Activated CD4-positive, CD25-positive, alpha-beta regulatory T cell (primary cell): Measurements from ENCODE around the gene REPIN1.
A peak's percentile ranks its signal among the peaks of the same experiment; 100 is the strongest.

Experiments used
- DNase-seq, 4 experiments: peaks; one replicate each; lab custom pipeline; 2025; lab: John Stamatoyannopoulos, UW

The REPIN1 gene

DNA sequence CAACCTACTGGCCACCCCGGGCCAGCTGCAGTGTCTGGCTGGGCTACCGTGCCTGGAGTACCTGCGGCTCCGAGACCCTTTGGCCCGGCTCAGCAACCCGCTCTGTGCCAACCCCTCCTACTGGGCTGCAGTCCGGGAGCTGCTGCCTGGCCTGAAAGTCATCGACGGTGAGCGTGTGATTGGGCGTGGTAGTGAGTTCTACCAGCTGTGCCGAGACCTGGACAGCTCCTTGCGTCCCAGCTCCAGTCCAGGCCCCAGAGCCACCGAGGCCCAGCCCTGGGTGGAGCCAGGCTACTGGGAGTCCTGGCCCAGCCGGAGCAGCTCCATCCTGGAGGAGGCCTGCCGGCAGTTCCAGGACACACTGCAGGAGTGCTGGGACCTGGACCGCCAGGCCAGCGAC lies 31.4 kb upstream of the REPIN1 start:
- DNase-seq, result no peak

- no peak for DNase-seq
Measured at GRCh38 chr7:150337659-150338081, 31.0 kb upstream of the REPIN1 start.

DNA sequence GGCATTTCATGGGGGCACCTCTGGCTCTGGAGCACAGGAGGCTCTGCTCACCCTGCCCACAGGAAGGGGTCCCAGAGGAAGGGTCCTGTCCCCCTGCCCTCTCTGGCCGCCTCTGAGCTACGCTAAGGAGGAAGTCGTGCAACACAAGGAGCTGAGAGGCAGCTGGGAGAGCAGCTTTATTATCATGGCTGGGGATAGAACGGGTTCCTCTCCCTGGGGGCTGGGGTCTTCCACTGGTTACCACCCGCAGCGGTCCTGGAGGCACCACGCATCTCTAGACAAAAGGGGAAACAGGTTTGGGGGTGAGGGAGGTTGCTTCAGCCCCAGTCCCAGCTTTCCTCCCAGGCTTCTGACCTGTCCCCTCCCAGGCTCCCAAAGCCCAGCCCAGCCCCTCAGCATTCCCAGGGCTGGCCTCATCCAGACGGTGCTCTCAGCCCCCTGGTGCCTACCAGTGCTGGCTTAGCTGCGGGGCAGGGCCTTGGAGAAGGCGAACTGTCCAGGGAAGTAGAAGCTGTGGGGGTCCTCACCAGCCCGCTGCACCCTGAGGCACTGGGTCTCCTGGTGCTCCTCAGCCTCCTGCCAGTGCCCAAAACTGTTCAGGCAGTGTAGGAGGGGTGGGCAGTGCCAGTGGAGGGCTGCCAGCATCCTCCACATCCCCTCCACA lies 30.3 kb upstream of the REPIN1 start:
- DNase-seq, result no peak

GRCh38 chr7:150339409-150339809 lies 29.2 kb upstream of the REPIN1 start:
- DNase-seq, result no peak

DNA sequence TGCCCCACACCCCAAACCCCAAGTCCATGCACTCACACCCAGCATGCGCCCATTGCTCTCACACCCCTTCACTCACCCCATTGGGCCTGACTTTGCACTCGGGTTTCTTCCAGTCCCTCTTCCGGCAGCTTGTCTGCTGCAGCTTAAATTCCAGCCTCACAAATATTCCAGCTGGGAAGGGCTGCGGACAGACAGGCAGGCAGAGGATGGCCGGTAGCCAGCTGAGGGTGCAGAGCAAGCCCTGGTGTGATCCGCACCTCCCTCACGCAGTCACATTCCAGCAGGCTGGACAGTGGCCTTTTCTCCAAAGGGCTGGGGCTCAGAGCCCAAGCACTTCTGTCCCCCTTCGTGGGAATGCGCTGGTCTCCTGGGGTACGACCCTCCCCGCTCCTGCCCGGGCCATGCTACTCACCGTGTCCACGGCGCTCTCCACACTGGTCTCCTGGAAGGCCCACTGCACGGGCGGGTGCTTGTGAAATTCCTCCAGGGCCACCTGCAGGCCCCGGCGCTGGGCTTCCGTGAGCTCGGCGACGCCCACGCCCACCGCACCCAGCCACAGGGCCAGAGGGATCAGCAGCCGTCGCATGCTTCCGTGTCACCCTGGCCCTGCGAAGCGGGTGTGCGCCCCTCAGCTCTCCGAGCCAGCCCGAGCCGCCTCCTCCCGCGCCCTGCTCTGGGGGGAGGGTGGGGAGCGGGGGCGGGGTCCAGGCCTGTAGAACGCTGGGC lies 28.4 kb upstream of the REPIN1 start:
- no peak for DNase-seq

GRCh38 chr7:150340875-150341262 lies 27.8 kb upstream of the REPIN1 start:
- DNase-seq, result no peak

- no peak for DNase-seq
Measured at GRCh38 chr7:150341263-150342120, 27.1 kb upstream of the REPIN1 start, which contains the start of gene RARRES2. TSS of gene RARRES2 (minus strand) at chr7:150341629. CDS start at chr7:150340609, 1,020 bp downstream.

- no peak for DNase-seq
Measured at GRCh38 chr7:150342121-150342408, 26.6 kb upstream of the REPIN1 start.

- DNase-seq, result no peak
Measured at GRCh38 chr7:150343225-150343624, 25.4 kb upstream of the REPIN1 start.

- DNase-seq, result no peak
Measured at GRCh38 chr7:150344299-150344698, 24.3 kb upstream of the REPIN1 start.

DNA sequence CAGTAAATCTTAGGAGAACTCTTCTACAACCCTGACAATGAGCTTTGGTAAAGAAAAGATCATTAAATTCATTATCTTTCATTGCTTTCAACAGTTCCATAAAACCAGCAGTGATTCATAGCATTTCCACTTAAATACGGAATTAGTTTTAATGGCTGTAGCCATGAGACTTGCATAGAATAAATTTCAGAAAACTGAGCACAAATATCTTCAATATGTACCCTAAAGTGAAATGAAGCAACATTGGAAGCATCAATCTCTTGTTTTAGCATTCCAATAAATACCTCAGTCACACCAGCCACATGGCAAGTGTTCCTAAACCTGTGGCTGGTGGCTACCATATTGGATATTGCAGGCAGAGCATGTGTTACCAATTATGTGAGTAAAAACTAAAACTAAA lies 23.6 kb upstream of the REPIN1 start:
- DNase-seq, result no peak

- no peak for DNase-seq
Measured at GRCh38 chr7:150346922-150347321, 21.7 kb upstream of the REPIN1 start.

DNA sequence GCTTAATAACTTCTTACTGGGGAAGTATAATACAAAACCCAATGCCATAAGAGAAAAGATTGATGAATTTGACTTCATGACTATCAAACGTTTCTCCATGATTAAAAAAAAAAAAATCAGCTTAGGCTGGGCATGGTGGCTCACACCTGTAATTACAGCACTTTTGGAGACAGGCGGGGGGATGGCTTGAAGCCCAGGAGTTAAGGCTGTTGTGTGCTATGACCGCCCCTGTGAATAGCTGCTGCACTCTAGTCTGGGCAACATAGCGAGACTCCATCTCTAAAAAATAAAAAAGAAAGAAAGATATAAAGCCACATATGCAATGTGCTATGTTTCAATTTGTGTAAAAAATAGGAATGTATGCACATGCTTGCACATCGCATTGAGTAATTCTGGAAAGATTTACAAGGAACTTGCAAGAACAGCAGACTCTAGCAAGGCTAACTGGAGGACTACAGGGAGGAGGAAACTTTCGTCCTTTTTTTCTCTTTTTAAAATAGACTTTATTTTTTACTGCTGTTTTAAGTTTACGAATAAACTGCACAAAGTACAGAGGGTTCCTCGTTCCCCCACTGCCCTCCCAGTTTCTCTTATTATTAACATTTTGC lies 16.9 kb upstream of the REPIN1 start:
- DNase-seq, result no peak

DNA sequence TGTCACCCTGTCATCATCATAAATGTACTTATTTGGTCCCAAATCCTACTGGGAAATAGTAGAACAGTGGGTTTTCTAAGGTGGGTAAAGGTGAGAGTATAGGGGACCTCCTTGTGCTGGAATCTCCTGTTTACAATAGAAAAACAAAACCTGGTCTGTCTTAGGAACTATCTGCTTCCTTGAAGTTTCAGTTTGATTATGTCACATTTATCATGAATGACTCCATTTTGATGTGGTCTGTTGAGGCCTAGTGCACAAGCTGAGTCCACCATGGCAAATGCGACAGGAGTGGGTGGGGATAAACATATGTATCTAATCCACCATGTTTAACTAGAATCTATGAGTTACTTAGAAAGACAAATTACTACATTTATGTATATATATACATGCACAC lies 13.0 kb upstream of the REPIN1 start:
- no peak for DNase-seq

GRCh38 chr7:150356265-150356897 lies 12.2 kb upstream of the REPIN1 start:
- DNase-seq, result no peak

DNA sequence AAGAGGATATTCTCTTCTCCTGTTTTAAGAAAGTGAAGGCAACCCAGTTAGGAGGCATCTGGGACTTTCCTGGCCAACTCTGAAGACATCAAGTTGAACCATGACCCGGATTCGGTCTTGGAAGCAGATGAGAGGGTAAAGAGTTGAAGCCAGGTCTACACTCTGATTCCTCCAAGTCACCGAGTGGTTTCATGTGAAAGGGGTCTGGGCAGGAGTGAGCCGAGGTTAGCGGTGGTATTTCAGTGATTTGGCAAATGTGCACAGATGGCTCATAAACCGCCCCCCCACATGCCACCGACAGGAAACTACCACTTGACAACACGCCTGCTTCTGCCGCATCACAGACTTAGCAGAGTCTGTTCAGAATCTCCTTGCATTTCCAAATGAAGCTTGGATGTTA lies 11.4 kb upstream of the REPIN1 start:
- DNase-seq, result peak in 2 of 4 experiments; percentile 51 to 56

DNA sequence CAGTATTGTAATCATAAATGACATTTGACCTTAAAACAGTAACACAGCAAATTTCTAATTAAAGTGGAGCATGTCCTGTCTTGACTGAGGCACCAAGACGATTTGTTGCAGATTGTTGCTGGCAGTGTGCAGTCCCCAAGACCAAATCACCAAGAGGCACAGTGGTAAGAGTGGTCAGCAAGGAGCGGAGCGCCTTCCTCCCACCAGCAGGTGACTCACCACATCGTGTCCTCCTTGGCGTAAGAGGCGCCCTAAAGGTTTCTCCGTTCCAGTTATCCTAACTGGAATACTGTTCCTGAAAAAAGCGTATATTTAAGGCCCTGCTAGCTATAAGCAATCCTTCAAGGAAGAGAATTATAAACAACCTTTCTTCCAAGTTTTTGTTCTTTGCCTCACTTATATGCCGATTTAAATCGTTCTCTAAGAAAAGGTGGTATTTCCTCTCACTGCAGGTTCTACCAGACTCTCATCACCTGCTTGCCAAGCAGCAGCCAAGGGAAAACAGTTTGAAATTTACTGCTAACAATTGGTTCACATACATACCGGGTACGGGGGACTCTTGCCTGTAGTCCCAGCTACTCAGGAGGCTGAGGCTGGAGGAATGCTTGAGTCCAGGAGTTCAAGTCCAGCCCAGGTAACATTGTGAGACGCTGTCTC lies 10.7 kb upstream of the REPIN1 start:
- DNase-seq, result no peak

DNA sequence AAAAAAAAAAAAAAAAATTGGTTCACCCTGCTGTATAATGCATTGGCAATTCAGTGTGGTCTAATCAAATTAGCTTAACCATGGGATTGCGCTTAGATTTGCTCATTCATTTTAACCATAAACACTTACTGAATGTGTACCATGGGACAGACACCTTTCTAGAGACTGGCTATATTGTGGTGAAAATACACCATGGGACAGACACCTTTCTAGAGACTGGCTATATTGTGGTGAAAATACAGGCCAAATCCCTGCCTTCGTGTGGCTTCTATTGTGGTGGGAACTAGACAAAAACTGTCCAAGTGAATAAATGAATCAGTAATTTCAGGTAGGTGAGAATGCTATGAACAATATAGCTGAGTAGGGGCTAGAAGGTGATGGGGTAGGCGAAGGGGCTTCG lies 10.2 kb upstream of the REPIN1 start:
- no peak for DNase-seq

- no peak for DNase-seq
Measured at GRCh38 chr7:150358988-150359621, 9.5 kb upstream of the REPIN1 start.

GRCh38 chr7:150359622-150360362 lies 8.8 kb upstream of the REPIN1 start:
- DNase-seq, result no peak
